ENCODE results near the gene KLF14. TPM values are rescaled to one million over a fixed set of nuclear protein-coding genes. Genes with fewer than 3 reads are reported as not detected.

Gene KLF14
- polyA plus RNA-seq, 1 of the 3 experiments (the other 2 are of a cell fraction) = 0.02 TPM

DNA sequence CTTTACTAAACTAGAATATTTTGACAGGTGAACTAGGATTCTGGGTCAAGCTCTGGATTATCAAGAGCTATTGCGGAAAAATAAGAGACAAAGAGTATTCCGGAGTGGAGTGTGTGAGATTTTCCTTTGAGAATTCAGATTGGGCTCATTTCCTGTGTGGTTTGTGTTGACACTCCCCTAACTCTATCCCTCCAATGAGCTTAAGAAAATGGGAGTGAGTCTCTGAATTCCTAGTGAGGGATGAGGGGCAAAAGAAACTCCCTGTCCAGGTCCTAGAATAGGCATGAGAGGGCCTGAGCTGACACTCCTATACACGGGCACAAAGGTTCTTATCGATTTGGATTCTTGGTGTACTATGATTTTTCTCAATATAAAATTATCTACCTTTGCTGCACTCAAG lies 10.2 kb downstream of the KLF14 start:
- H3K9ac ChIP-seq = no peak overlapping the region
- no peaks in the 10 kb centered on the region for H3K36me3 ChIP-seq (replicated peaks in 1 of 2; ENCODE audit: control insufficient read depth in 1 of 2, insufficient read depth in 2 of 2, low read length in 1 of 2)
- ChIA-PET POLR2A (interaction anchor here (0.6 kb wide), 1 partner anchor 653 kb away, joined by 3 read pairs; the partner anchor contains the start of gene KLHDC10), CTCF (interaction anchor here (0.8 to 2.1 kb wide), 10 partner anchors 9 to 661 kb away, joined by 3 to 16 read pairs (median 3); partner anchors contain the start of gene KLHDC10)
- H2AFZ ChIP-seq (ENCODE audit: low read depth) = peak overlapping the region; percentile 46
- H4K20me1 ChIP-seq (ENCODE audit: insufficient read depth) = no peaks in the 10 kb centered on the region
- 69% methylated on average over 4 of the region's 4 CpGs for WGBS (ENCODE audit: low lambda C conversion rate)
- H3K27ac ChIP-seq (ENCODE audit: low read depth in 2 of 2, low read length in 1 of 2) = no peak overlapping the region
- H3K27me3 ChIP-seq (ENCODE audit: insufficient read depth) = peaks cover 42% of the 10 kb centered on the region
- no peak for DNase-seq
- H3K9me2 ChIP-seq = no peaks in the 10 kb centered on the region
- no peaks in the 10 kb centered on the region for H3K79me2 ChIP-seq (ENCODE audit: insufficient read depth)
- no peaks in the 10 kb centered on the region for H3K9me3 ChIP-seq
- no peak overlapping the region for H3K4me3 ChIP-seq (ENCODE audit: low read depth in 2 of 2, low read length in 1 of 2)
- TF ChIP-seq, protein P1, sequence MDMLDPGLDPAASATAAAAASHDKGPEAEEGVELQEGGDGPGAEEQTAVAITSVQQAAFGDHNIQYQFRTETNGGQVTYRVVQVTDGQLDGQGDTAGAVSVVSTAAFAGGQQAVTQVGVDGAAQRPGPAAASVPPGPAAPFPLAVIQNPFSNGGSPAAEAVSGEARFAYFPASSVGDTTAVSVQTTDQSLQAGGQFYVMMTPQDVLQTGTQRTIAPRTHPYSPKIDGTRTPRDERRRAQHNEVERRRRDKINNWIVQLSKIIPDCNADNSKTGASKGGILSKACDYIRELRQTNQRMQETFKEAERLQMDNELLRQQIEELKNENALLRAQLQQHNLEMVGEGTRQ (IDR thresholded peaks at IDR 0.05; ENCODE audit: borderline replicate concordance, low read depth, low read length) = no peak
- TF ChIP-seq, protein P2, sequence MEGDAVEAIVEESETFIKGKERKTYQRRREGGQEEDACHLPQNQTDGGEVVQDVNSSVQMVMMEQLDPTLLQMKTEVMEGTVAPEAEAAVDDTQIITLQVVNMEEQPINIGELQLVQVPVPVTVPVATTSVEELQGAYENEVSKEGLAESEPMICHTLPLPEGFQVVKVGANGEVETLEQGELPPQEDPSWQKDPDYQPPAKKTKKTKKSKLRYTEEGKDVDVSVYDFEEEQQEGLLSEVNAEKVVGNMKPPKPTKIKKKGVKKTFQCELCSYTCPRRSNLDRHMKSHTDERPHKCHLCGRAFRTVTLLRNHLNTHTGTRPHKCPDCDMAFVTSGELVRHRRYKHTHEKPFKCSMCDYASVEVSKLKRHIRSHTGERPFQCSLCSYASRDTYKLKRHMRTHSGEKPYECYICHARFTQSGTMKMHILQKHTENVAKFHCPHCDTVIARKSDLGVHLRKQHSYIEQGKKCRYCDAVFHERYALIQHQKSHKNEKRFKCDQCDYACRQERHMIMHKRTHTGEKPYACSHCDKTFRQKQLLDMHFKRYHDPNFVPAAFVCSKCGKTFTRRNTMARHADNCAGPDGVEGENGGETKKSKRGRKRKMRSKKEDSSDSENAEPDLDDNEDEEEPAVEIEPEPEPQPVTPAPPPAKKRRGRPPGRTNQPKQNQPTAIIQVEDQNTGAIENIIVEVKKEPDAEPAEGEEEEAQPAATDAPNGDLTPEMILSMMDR (IDR thresholded peaks at IDR 0.05) = no peak
- no peak for TF ChIP-seq EP300 (IDR thresholded peaks at IDR 0.05; ENCODE audit: borderline replicate concordance in 1 of 2, low read depth in 1 of 2, low read length in 1 of 2)
- no peaks in the 10 kb centered on the region; a peak in 1 of 4 replicates for H3K4me1 ChIP-seq (ENCODE audit: control insufficient read depth in 1 of 2, insufficient read depth in 2 of 2, low read depth in 1 of 2, low read length in 1 of 2)
- no peak overlapping the region for H3K4me2 ChIP-seq
- no peaks in the 10 kb centered on the region for H3F3A ChIP-seq (replicated peaks; ENCODE audit: insufficient read depth)

DNA sequence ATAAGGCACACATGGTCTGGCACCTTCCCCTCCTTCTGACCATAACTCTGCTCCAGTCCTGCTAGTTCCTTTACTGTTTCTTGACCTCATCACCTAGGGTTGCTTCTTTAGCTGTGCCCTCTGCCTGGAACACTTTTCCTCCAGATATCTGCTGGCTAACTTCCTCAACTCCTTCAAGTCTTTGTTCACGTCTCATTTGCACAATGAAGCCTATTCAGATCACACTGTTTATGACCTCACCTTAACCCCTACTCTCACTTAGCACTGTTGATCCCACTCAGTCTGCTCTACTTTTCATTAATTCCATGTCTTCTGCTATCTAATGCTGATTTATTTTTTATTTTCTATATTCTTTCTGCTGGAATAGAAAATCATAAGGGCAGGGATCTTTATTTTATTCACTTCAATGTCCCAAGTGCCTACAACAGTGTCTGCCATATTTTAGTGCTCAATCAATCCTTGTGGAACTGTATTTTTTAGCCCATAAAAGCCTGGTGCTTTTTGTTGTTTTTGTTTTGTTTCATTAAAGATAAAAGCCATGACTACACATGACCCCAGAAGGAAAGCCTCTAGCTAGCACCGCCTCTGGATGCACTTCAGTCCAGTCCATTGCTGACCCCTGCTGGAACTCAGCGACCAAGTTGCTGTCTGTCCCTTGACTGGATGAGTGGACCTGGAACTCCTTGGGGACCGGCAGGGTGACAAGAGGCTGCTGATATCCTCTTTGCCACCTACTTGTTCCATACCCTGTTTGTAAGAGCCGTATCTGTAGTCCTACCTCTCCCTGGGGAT lies 12.3 kb downstream of the KLF14 start:
- H3K4me1 ChIP-seq (ENCODE audit: control insufficient read depth in 1 of 2, insufficient read depth in 2 of 2, low read depth in 1 of 2, low read length in 1 of 2) = no peaks in the 10 kb centered on the region; a peak in 1 of 4 replicates
- no peaks in the 10 kb centered on the region for H3K9me3 ChIP-seq
- WGBS (ENCODE audit: low lambda C conversion rate) = 29% methylated on average over 5 of the region's 5 CpGs
- no peak overlapping the region for H3K9ac ChIP-seq
- peaks cover 27% of the 10 kb centered on the region; the same call in 1 of the 2 replicates for H3K27me3 ChIP-seq (ENCODE audit: insufficient read depth)
- H3K9me2 ChIP-seq = no peaks in the 10 kb centered on the region
- no peak overlapping the region for H3K4me2 ChIP-seq
- H3K36me3 ChIP-seq (replicated peaks in 1 of 2; ENCODE audit: control insufficient read depth in 1 of 2, insufficient read depth in 2 of 2, low read length in 1 of 2) = no peaks in the 10 kb centered on the region
- H3F3A ChIP-seq (replicated peaks; ENCODE audit: insufficient read depth) = no peaks in the 10 kb centered on the region
- no peaks in the 10 kb centered on the region for H3K79me2 ChIP-seq (ENCODE audit: insufficient read depth)
- POLR2A ChIA-PET = no interaction called here
- H4K20me1 ChIP-seq (ENCODE audit: insufficient read depth) = no peaks in the 10 kb centered on the region
- H3K27ac ChIP-seq (ENCODE audit: low read depth in 2 of 2, low read length in 1 of 2) = no peak overlapping the region
- H3K4me3 ChIP-seq (ENCODE audit: low read depth in 2 of 2, low read length in 1 of 2) = no peak overlapping the region
- peak; percentile 80 for DNase-seq
- no peak overlapping the region for H2AFZ ChIP-seq (ENCODE audit: low read depth)
- CTCF ChIA-PET = interaction anchor here (0.5 to 2.3 kb wide), 43 partner anchors 9 to 1098 kb away, joined by 3 to 37 read pairs (median 3); partner anchors contain the start of gene KLHDC10
- no peak for TF ChIP-seq EZH2phosphoT487 (IDR thresholded peaks at IDR 0.05; ENCODE audit: borderline replicate concordance, low read depth)
- TF ChIP-seq FOSL2 (IDR thresholded peaks at IDR 0.05; ENCODE audit: borderline replicate concordance, low read depth) = no peak
- TF ChIP-seq EP300 (IDR thresholded peaks at IDR 0.05; ENCODE audit: borderline replicate concordance in 1 of 2, low read depth in 1 of 2, low read length in 1 of 2) = no peak
- TF ChIP-seq, protein P3, sequence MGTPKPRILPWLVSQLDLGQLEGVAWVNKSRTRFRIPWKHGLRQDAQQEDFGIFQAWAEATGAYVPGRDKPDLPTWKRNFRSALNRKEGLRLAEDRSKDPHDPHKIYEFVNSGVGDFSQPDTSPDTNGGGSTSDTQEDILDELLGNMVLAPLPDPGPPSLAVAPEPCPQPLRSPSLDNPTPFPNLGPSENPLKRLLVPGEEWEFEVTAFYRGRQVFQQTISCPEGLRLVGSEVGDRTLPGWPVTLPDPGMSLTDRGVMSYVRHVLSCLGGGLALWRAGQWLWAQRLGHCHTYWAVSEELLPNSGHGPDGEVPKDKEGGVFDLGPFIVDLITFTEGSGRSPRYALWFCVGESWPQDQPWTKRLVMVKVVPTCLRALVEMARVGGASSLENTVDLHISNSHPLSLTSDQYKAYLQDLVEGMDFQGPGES (IDR thresholded peaks at IDR 0.05; ENCODE audit: low read depth, low read length) = no peak
- TF ChIP-seq, protein P4, sequence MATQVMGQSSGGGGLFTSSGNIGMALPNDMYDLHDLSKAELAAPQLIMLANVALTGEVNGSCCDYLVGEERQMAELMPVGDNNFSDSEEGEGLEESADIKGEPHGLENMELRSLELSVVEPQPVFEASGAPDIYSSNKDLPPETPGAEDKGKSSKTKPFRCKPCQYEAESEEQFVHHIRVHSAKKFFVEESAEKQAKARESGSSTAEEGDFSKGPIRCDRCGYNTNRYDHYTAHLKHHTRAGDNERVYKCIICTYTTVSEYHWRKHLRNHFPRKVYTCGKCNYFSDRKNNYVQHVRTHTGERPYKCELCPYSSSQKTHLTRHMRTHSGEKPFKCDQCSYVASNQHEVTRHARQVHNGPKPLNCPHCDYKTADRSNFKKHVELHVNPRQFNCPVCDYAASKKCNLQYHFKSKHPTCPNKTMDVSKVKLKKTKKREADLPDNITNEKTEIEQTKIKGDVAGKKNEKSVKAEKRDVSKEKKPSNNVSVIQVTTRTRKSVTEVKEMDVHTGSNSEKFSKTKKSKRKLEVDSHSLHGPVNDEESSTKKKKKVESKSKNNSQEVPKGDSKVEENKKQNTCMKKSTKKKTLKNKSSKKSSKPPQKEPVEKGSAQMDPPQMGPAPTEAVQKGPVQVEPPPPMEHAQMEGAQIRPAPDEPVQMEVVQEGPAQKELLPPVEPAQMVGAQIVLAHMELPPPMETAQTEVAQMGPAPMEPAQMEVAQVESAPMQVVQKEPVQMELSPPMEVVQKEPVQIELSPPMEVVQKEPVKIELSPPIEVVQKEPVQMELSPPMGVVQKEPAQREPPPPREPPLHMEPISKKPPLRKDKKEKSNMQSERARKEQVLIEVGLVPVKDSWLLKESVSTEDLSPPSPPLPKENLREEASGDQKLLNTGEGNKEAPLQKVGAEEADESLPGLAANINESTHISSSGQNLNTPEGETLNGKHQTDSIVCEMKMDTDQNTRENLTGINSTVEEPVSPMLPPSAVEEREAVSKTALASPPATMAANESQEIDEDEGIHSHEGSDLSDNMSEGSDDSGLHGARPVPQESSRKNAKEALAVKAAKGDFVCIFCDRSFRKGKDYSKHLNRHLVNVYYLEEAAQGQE (IDR thresholded peaks at IDR 0.05; ENCODE audit: low read depth, low read length) = no peak
- TF ChIP-seq JUND (IDR thresholded peaks at IDR 0.05) = no peak
- no peak for TF ChIP-seq NRF1 (IDR thresholded peaks at IDR 0.05; ENCODE audit: low read depth, low read length)
- TF ChIP-seq MEF2A (IDR thresholded peaks at IDR 0.05; ENCODE audit: borderline replicate concordance, low read depth) = no peak
- TF ChIP-seq, protein P5, sequence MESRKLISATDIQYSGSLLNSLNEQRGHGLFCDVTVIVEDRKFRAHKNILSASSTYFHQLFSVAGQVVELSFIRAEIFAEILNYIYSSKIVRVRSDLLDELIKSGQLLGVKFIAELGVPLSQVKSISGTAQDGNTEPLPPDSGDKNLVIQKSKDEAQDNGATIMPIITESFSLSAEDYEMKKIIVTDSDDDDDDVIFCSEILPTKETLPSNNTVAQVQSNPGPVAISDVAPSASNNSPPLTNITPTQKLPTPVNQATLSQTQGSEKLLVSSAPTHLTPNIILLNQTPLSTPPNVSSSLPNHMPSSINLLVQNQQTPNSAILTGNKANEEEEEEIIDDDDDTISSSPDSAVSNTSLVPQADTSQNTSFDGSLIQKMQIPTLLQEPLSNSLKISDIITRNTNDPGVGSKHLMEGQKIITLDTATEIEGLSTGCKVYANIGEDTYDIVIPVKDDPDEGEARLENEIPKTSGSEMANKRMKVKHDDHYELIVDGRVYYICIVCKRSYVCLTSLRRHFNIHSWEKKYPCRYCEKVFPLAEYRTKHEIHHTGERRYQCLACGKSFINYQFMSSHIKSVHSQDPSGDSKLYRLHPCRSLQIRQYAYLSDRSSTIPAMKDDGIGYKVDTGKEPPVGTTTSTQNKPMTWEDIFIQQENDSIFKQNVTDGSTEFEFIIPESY (IDR thresholded peaks at IDR 0.05; ENCODE audit: borderline replicate concordance, low read depth) = no peak
- TF ChIP-seq, protein P6, sequence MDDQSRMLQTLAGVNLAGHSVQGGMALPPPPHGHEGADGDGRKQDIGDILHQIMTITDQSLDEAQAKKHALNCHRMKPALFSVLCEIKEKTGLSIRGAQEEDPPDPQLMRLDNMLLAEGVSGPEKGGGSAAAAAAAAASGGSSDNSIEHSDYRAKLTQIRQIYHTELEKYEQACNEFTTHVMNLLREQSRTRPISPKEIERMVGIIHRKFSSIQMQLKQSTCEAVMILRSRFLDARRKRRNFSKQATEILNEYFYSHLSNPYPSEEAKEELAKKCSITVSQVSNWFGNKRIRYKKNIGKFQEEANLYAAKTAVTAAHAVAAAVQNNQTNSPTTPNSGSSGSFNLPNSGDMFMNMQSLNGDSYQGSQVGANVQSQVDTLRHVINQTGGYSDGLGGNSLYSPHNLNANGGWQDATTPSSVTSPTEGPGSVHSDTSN (IDR thresholded peaks at IDR 0.05) = no peak

Measured in SK-N-SH (cell line).